ENCODE measurements around the gene RBMS3.
"Not testable (repeated sequence)": the region's sequence is repeated elsewhere in the genome, so short reads cannot be mapped to it uniquely, and the experiment has no call there.

The RBMS3 gene

GRCh38 chr3:29339016-29339833, 58.4 kb downstream of the RBMS3 start:
- DNase-seq (ENCODE audit: low read depth, low spot score): no peak

GRCh38 chr3:29344154-29344553, 63.3 kb downstream of the RBMS3 start:
- no peak for DNase-seq (ENCODE audit: low read depth, low spot score)

- no peak for DNase-seq (ENCODE audit: low read depth, low spot score)
Observed at GRCh38 chr3:29344935-29345334, 64.1 kb downstream of the RBMS3 start.

- no peak for DNase-seq (ENCODE audit: low read depth, low spot score)
Observed at GRCh38 chr3:29345516-29346300, 64.8 kb downstream of the RBMS3 start.

GRCh38 chr3:29346828-29347227, 66.0 kb downstream of the RBMS3 start:
- no peak for DNase-seq (ENCODE audit: low read depth, low spot score)

GRCh38 chr3:29347412-29347811, 66.5 kb downstream of the RBMS3 start:
- no peak for DNase-seq (ENCODE audit: low read depth, low spot score)

GRCh38 chr3:29348316-29348715, 67.4 kb downstream of the RBMS3 start:
- DNase-seq (ENCODE audit: low read depth, low spot score): no peak

- DNase-seq (ENCODE audit: low read depth, low spot score): no peak
Observed at GRCh38 chr3:29349049-29349448, 68.2 kb downstream of the RBMS3 start.

GRCh38 chr3:29353807-29354206, 72.9 kb downstream of the RBMS3 start:
- DNase-seq (ENCODE audit: low read depth, low spot score): no peak

- DNase-seq (ENCODE audit: low read depth, low spot score): no peak
Observed at GRCh38 chr3:29354894-29355293, 74.0 kb downstream of the RBMS3 start.

- DNase-seq (ENCODE audit: low read depth, low spot score): no peak
Observed at GRCh38 chr3:29356062-29356461, 75.2 kb downstream of the RBMS3 start.

- not testable (repeated sequence) for DNase-seq (ENCODE audit: low read depth, low spot score)
Observed at GRCh38 chr3:29360289-29360688, 79.4 kb downstream of the RBMS3 start.

GRCh38 chr3:29363110-29363509, 82.2 kb downstream of the RBMS3 start:
- DNase-seq (ENCODE audit: low read depth, low spot score): no peak

GRCh38 chr3:29370021-29370420, 89.2 kb downstream of the RBMS3 start:
- DNase-seq (ENCODE audit: low read depth, low spot score): no peak

- DNase-seq (ENCODE audit: low read depth, low spot score): no peak
Observed at GRCh38 chr3:29370476-29371420, 89.9 kb downstream of the RBMS3 start.

- DNase-seq (ENCODE audit: low read depth, low spot score): no peak
Observed at GRCh38 chr3:29373131-29373680, 92.3 kb downstream of the RBMS3 start.

- DNase-seq (ENCODE audit: low read depth, low spot score): no peak
Observed at GRCh38 chr3:29374226-29374625, 93.4 kb downstream of the RBMS3 start.

GRCh38 chr3:29379097-29379496, 98.2 kb downstream of the RBMS3 start:
- DNase-seq (ENCODE audit: low read depth, low spot score): no peak

- DNase-seq (ENCODE audit: low read depth, low spot score): no peak
Observed at GRCh38 chr3:29381595-29381994, 100.7 kb downstream of the RBMS3 start.

- no peak for DNase-seq (ENCODE audit: low read depth, low spot score)
Observed at GRCh38 chr3:29382409-29382808, 101.5 kb downstream of the RBMS3 start.

GRCh38 chr3:29382845-29383244, 102.0 kb downstream of the RBMS3 start:
- no peak for DNase-seq (ENCODE audit: low read depth, low spot score)
